ENCODE results near the gene CSRP2.

The CSRP2 gene

GRCh38 chr12:76859611-76860010, 19.2 kb downstream of the CSRP2 start:
- Histone ChIP-seq H3K27me3 (ENCODE audit: control insufficient read depth, insufficient read depth, low read length) (no peaks in the 10 kb centered on the region), H3K9ac (ENCODE audit: low read length) (no peak overlapping the region), H3K36me3 (ENCODE audit: control insufficient read depth, insufficient read depth, low read length) (peaks cover 63% of the 10 kb centered on the region), H3K4me1 (ENCODE audit: control insufficient read depth, insufficient read depth, low read length) (peaks cover 11% of the 10 kb centered on the region), H3K9me3 (ENCODE audit: control insufficient read depth, insufficient read depth, low read depth, low read length) (no peaks in the 10 kb centered on the region), H3K27ac (ENCODE audit: low read depth, low read length) (no peak overlapping the region), H3K4me3 (ENCODE audit: low read depth, low read length) (no peak overlapping the region)

- Histone ChIP-seq H3K4me1 (ENCODE audit: control insufficient read depth, insufficient read depth, low read length) (no peaks in the 10 kb centered on the region), H3K27me3 (ENCODE audit: control insufficient read depth, insufficient read depth, low read length) (no peaks in the 10 kb centered on the region), H3K36me3 (ENCODE audit: control insufficient read depth, insufficient read depth, low read length) (peaks cover 51% of the 10 kb centered on the region), H3K4me3 (ENCODE audit: low read depth, low read length) (no peak overlapping the region), H3K9ac (ENCODE audit: low read length) (no peak overlapping the region), H3K27ac (ENCODE audit: low read depth, low read length) (no peak overlapping the region), H3K9me3 (ENCODE audit: control insufficient read depth, insufficient read depth, low read depth, low read length) (no peaks in the 10 kb centered on the region)
Observed at GRCh38 chr12:76856018-76856644, 22.7 kb downstream of the CSRP2 start.

- H3K9me3 ChIP-seq (ENCODE audit: control insufficient read depth, insufficient read depth, low read depth, low read length) = no peaks in the 10 kb centered on the region
- H3K4me1 ChIP-seq (ENCODE audit: control insufficient read depth, insufficient read depth, low read length) = no peaks in the 10 kb centered on the region
- H3K4me3 ChIP-seq (ENCODE audit: low read depth, low read length) = no peak overlapping the region
- H3K27ac ChIP-seq (ENCODE audit: low read depth, low read length) = no peak overlapping the region
- no peak overlapping the region for H3K9ac ChIP-seq (ENCODE audit: low read length)
- no peaks in the 10 kb centered on the region for H3K27me3 ChIP-seq (ENCODE audit: control insufficient read depth, insufficient read depth, low read length)
- peaks cover 54% of the 10 kb centered on the region for H3K36me3 ChIP-seq (ENCODE audit: control insufficient read depth, insufficient read depth, low read length)
Observed at GRCh38 chr12:76855271-76855670, 23.5 kb downstream of the CSRP2 start.

- Histone ChIP-seq H3K4me1 (ENCODE audit: control insufficient read depth, insufficient read depth, low read length) (no peaks in the 10 kb centered on the region), H3K27me3 (ENCODE audit: control insufficient read depth, insufficient read depth, low read length) (no peaks in the 10 kb centered on the region), H3K9ac (ENCODE audit: low read length) (no peak overlapping the region), H3K27ac (ENCODE audit: low read depth, low read length) (no peak overlapping the region), H3K9me3 (ENCODE audit: control insufficient read depth, insufficient read depth, low read depth, low read length) (no peaks in the 10 kb centered on the region), H3K36me3 (ENCODE audit: control insufficient read depth, insufficient read depth, low read length) (peaks cover 55% of the 10 kb centered on the region), H3K4me3 (ENCODE audit: low read depth, low read length) (no peak overlapping the region)
Observed at GRCh38 chr12:76852106-76852505, 26.7 kb downstream of the CSRP2 start.

- Histone ChIP-seq H3K9ac (ENCODE audit: low read length) (no peak overlapping the region), H3K27ac (ENCODE audit: low read depth, low read length) (no peak overlapping the region), H3K4me3 (ENCODE audit: low read depth, low read length) (no peak overlapping the region), H3K4me1 (ENCODE audit: control insufficient read depth, insufficient read depth, low read length) (no peaks in the 10 kb centered on the region), H3K9me3 (ENCODE audit: control insufficient read depth, insufficient read depth, low read depth, low read length) (no peaks in the 10 kb centered on the region), H3K36me3 (ENCODE audit: control insufficient read depth, insufficient read depth, low read length) (peaks cover 53% of the 10 kb centered on the region), H3K27me3 (ENCODE audit: control insufficient read depth, insufficient read depth, low read length) (no peaks in the 10 kb centered on the region)
Observed at GRCh38 chr12:76848132-76848531, 30.7 kb downstream of the CSRP2 start.

- no peaks in the 10 kb centered on the region for H3K9me3 ChIP-seq (ENCODE audit: control insufficient read depth, insufficient read depth, low read depth, low read length)
- no peak overlapping the region for H3K9ac ChIP-seq (ENCODE audit: low read length)
- H3K27ac ChIP-seq (ENCODE audit: low read depth, low read length) = no peak overlapping the region
- peaks cover 54% of the 10 kb centered on the region for H3K36me3 ChIP-seq (ENCODE audit: control insufficient read depth, insufficient read depth, low read length)
- H3K4me3 ChIP-seq (ENCODE audit: low read depth, low read length) = no peak overlapping the region
- H3K27me3 ChIP-seq (ENCODE audit: control insufficient read depth, insufficient read depth, low read length) = no peaks in the 10 kb centered on the region
- H3K4me1 ChIP-seq (ENCODE audit: control insufficient read depth, insufficient read depth, low read length) = no peaks in the 10 kb centered on the region
Observed at GRCh38 chr12:76847260-76847659, 31.6 kb downstream of the CSRP2 start.

- Histone ChIP-seq H3K9ac (ENCODE audit: low read length) (no peak overlapping the region), H3K4me3 (ENCODE audit: low read depth, low read length) (no peak overlapping the region), H3K9me3 (ENCODE audit: control insufficient read depth, insufficient read depth, low read depth, low read length) (peaks cover 10% of the 10 kb centered on the region), H3K27me3 (ENCODE audit: control insufficient read depth, insufficient read depth, low read length) (no peaks in the 10 kb centered on the region), H3K36me3 (ENCODE audit: control insufficient read depth, insufficient read depth, low read length) (peaks cover 13% of the 10 kb centered on the region; the same call in 1 of the 2 replicates), H3K27ac (ENCODE audit: low read depth, low read length) (no peak overlapping the region), H3K4me1 (ENCODE audit: control insufficient read depth, insufficient read depth, low read length) (no peaks in the 10 kb centered on the region)
Observed at GRCh38 chr12:76836633-76837032, 42.2 kb downstream of the CSRP2 start.

GRCh38 chr12:76830436-76830835, 48.4 kb downstream of the CSRP2 start:
- H3K9ac ChIP-seq (ENCODE audit: low read length) = no peak overlapping the region
- no peak overlapping the region for H3K27ac ChIP-seq (ENCODE audit: low read depth, low read length)
- no peaks in the 10 kb centered on the region for H3K4me1 ChIP-seq (ENCODE audit: control insufficient read depth, insufficient read depth, low read length)
- peaks cover 10% of the 10 kb centered on the region for H3K9me3 ChIP-seq (ENCODE audit: control insufficient read depth, insufficient read depth, low read depth, low read length)
- H3K36me3 ChIP-seq (ENCODE audit: control insufficient read depth, insufficient read depth, low read length) = peaks cover 47% of the 10 kb centered on the region
- H3K4me3 ChIP-seq (ENCODE audit: low read depth, low read length) = no peak overlapping the region
- no peaks in the 10 kb centered on the region for H3K27me3 ChIP-seq (ENCODE audit: control insufficient read depth, insufficient read depth, low read length)

GRCh38 chr12:76820888-76821482, 57.8 kb downstream of the CSRP2 start:
- Histone ChIP-seq H3K27me3 (ENCODE audit: control insufficient read depth, insufficient read depth, low read length) (no peaks in the 10 kb centered on the region), H3K36me3 (ENCODE audit: control insufficient read depth, insufficient read depth, low read length) (peaks cover 23% of the 10 kb centered on the region), H3K4me1 (ENCODE audit: control insufficient read depth, insufficient read depth, low read length) (no peaks in the 10 kb centered on the region), H3K9me3 (ENCODE audit: control insufficient read depth, insufficient read depth, low read depth, low read length) (no peaks in the 10 kb centered on the region), H3K4me3 (ENCODE audit: low read depth, low read length) (no peak overlapping the region), H3K9ac (ENCODE audit: low read length) (no peak overlapping the region), H3K27ac (ENCODE audit: low read depth, low read length) (no peak overlapping the region)

GRCh38 chr12:76813972-76814371, 64.8 kb downstream of the CSRP2 start:
- no peak overlapping the region for H3K4me3 ChIP-seq (ENCODE audit: low read depth, low read length)
- no peaks in the 10 kb centered on the region for H3K27me3 ChIP-seq (ENCODE audit: control insufficient read depth, insufficient read depth, low read length)
- H3K27ac ChIP-seq (ENCODE audit: low read depth, low read length) = no peak overlapping the region
- H3K36me3 ChIP-seq (ENCODE audit: control insufficient read depth, insufficient read depth, low read length) = peaks cover 34% of the 10 kb centered on the region
- no peaks in the 10 kb centered on the region for H3K9me3 ChIP-seq (ENCODE audit: control insufficient read depth, insufficient read depth, low read depth, low read length)
- H3K4me1 ChIP-seq (ENCODE audit: control insufficient read depth, insufficient read depth, low read length) = no peaks in the 10 kb centered on the region
- H3K9ac ChIP-seq (ENCODE audit: low read length) = no peak overlapping the region

GRCh38 chr12:76813265-76813664, 65.6 kb downstream of the CSRP2 start:
- no peaks in the 10 kb centered on the region for H3K9me3 ChIP-seq (ENCODE audit: control insufficient read depth, insufficient read depth, low read depth, low read length)
- no peak overlapping the region for H3K9ac ChIP-seq (ENCODE audit: low read length)
- peaks cover 36% of the 10 kb centered on the region for H3K36me3 ChIP-seq (ENCODE audit: control insufficient read depth, insufficient read depth, low read length)
- H3K4me3 ChIP-seq (ENCODE audit: low read depth, low read length) = no peak overlapping the region
- H3K4me1 ChIP-seq (ENCODE audit: control insufficient read depth, insufficient read depth, low read length) = no peaks in the 10 kb centered on the region
- H3K27ac ChIP-seq (ENCODE audit: low read depth, low read length) = no peak overlapping the region
- no peaks in the 10 kb centered on the region for H3K27me3 ChIP-seq (ENCODE audit: control insufficient read depth, insufficient read depth, low read length)
